HL-60 (cell line): ENCODE measurements around the gene METTL25B.

Experiments
- DNase-seq, 2 experiments: peaks; one replicate each; pipeline ENCODE4 v3.0.0-alpha.2; 2010 to 2020; ENCODE audit warnings: low read depth in 1 of 2, low spot score in 1 of 2
- H3K27ac ChIP-seq: fragments of 250-450 bp; sonication (Bioruptor Pico); replicated peaks from 2 replicates; pipeline ENCODE4 v1.5.1; 2020; ENCODE audit warnings: mild to moderate bottlenecking, moderate library complexity
- H3K27me3 ChIP-seq: fragments of 250-450 bp; sonication (Bioruptor Pico); 2 replicates; pipeline ENCODE4 v1.5.1; 2021; ENCODE audit warnings: mild to moderate bottlenecking, moderate library complexity; ENCODE audit not compliant: insufficient read depth, poor library complexity, severe bottlenecking
- H3K4me3 ChIP-seq: replicated peaks from 2 replicates; pipeline ENCODE4 v1.5.1; 2011; ENCODE audit warnings: mild to moderate bottlenecking, control low read depth, low read length; ENCODE audit not compliant: insufficient read depth
- GABPA ChIP-seq: IDR thresholded peaks from 2 replicates; pipeline ENCODE4 v1.6.1; 2012; ENCODE audit warnings: low read depth
- POLR2AphosphoS5 ChIP-seq: IDR thresholded peaks from 2 replicates; pipeline ENCODE4 v1.6.1; 2012; ENCODE audit warnings: low read depth
- SPI1 ChIP-seq: IDR thresholded peaks from 2 replicates; pipeline ENCODE4 v1.6.1; 2012; ENCODE audit warnings: low read depth, mild to moderate bottlenecking, borderline replicate concordance
- TF ChIP-seq, protein P1 (sequence below): IDR thresholded peaks from 2 replicates; pipeline ENCODE4 v1.6.1; 2012; ENCODE audit warnings: low read depth; ENCODE audit not compliant: insufficient replicate concordance
- TF ChIP-seq, protein P2 (sequence below): IDR thresholded peaks from one replicate; pipeline ENCODE4 v1.5.1; 2011; ENCODE audit warnings: low read length, control low read depth, inconsistent platforms; ENCODE audit not compliant: insufficient read depth

Gene METTL25B

DNA sequence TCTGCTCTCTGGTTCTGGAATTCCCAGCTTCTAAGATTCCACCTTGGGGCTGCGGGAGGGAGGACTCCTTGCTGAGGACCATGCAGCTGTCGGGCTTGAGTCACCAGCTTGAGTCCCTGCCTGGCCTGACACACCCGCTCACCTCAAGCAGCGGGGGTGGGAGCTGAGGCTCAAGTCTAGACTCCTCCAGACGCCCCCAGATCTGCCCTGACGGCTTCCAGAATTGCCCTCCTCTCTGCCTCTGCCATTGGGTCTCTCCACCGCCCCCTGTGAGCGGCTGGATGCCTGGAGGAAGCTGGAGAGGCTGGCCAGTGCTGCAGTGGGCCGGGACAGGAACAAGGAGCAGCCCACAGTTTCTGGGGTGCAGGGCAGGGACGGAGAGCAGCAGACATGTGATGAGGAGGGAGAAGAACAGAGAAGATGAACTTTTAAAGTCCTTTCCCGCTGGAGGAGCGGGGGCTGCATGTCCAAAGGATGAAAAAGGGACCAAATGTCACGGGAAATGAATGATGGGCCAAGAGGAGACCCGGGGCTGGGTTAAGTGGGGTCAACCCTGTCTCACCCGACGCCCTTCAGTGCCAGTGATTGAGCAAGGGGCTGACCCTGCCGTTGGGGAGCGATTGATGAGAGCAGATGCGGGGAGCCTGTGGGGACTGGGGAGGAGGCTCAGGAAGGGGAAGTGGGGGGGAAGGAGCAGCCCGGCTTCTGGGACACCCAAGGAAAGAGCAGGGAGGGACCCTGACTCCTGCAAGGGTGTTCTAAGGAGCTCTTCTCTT lies 36.4 kb upstream of the METTL25B start:
- Histone ChIP-seq H3K27ac (no peak overlapping the region), H3K4me3 (no peak overlapping the region), H3K27me3 (peaks cover 49% of the 10 kb centered on the region)
- TF ChIP-seq POLR2AphosphoS5 (no peak), GABPA (no peak), SPI1 (peak; percentile 65)
- TF ChIP-seq, protein P1, sequence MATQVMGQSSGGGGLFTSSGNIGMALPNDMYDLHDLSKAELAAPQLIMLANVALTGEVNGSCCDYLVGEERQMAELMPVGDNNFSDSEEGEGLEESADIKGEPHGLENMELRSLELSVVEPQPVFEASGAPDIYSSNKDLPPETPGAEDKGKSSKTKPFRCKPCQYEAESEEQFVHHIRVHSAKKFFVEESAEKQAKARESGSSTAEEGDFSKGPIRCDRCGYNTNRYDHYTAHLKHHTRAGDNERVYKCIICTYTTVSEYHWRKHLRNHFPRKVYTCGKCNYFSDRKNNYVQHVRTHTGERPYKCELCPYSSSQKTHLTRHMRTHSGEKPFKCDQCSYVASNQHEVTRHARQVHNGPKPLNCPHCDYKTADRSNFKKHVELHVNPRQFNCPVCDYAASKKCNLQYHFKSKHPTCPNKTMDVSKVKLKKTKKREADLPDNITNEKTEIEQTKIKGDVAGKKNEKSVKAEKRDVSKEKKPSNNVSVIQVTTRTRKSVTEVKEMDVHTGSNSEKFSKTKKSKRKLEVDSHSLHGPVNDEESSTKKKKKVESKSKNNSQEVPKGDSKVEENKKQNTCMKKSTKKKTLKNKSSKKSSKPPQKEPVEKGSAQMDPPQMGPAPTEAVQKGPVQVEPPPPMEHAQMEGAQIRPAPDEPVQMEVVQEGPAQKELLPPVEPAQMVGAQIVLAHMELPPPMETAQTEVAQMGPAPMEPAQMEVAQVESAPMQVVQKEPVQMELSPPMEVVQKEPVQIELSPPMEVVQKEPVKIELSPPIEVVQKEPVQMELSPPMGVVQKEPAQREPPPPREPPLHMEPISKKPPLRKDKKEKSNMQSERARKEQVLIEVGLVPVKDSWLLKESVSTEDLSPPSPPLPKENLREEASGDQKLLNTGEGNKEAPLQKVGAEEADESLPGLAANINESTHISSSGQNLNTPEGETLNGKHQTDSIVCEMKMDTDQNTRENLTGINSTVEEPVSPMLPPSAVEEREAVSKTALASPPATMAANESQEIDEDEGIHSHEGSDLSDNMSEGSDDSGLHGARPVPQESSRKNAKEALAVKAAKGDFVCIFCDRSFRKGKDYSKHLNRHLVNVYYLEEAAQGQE: no peak
- TF ChIP-seq, protein P2, sequence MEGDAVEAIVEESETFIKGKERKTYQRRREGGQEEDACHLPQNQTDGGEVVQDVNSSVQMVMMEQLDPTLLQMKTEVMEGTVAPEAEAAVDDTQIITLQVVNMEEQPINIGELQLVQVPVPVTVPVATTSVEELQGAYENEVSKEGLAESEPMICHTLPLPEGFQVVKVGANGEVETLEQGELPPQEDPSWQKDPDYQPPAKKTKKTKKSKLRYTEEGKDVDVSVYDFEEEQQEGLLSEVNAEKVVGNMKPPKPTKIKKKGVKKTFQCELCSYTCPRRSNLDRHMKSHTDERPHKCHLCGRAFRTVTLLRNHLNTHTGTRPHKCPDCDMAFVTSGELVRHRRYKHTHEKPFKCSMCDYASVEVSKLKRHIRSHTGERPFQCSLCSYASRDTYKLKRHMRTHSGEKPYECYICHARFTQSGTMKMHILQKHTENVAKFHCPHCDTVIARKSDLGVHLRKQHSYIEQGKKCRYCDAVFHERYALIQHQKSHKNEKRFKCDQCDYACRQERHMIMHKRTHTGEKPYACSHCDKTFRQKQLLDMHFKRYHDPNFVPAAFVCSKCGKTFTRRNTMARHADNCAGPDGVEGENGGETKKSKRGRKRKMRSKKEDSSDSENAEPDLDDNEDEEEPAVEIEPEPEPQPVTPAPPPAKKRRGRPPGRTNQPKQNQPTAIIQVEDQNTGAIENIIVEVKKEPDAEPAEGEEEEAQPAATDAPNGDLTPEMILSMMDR: no peak
- DNase-seq: peak in 1 of 2 experiments; percentile 5

DNA sequence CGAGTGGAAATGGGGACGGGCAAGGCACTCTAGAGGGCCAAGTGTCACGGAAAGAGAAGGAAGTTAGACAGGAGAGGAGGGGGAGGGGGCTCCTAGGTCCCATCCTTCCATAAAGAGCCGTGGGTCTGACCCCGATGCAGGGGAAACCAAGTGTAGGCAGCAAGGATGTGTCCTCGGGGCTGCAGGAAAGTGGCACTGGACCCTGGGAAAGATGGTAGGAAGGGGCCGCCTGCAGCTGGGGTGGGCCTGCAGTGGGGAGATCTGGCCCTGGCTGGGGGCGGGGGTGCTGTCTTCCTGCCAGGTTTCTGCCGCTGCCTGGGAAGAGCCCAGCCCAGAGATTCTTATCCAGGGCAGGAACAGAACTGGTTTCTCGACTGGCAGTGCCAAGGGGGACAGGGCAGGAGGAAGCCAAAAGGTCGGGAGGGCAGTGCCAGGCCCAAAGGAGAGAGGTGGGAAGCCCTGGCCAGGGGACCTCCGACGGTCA lies 35.8 kb upstream of the METTL25B start:
- DNase-seq: no peak
- no peak overlapping the region for H3K27ac ChIP-seq
- TF ChIP-seq, protein P2: no peak
- TF ChIP-seq POLR2AphosphoS5 (no peak), SPI1 (no peak), GABPA (no peak)
- TF ChIP-seq, protein P1: no peak
- no peak overlapping the region for H3K4me3 ChIP-seq
- H3K27me3 ChIP-seq: peaks cover 47% of the 10 kb centered on the region

DNA sequence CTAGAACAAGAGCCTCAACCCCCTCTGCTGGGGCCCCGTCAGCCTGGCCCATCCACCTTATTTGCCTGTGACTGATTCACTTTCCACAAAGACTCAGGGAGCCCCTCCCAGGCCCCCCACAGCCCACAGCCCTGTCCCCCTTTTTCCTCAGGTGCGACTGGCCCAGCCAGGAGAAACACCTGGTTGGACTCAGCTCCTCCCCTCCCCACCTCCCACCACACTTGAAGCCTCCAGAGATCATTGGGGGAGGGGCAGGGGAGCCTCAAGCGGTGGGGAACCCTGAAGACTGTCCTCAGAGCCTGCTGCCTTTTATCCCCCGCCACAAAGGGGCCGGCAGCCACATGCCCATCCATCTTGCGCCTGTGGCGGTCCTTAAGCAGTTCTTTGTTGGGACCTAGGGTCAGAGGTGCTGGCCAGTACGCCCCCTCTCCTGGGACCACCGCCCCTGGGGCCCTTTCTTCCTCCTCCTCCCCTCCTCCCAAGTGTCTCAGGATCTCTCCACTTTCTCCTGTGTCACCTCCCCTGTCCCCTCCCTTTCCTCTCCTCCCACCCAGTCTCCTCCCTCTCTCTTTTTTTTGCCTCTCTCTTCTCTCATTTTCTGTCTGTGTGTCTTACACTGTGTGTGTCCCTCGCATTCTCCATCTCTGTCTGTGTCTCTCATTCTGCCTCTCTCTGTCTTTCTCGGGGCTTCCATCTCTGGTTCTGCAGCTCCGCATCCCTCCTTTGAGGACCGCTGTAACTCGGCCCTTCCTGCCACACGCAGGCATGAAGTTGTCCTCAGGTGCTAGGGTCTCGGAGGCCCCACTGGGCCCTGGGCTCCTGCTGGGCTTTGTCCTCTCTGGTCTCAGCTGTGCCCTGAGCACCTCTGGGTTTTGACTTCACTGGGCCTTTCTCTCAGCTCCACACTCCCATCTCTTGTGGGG lies 35.1 kb upstream of the METTL25B start:
- TF ChIP-seq, protein P2: no peak
- TF ChIP-seq, protein P1: no peak
- no peak for TF ChIP-seq POLR2AphosphoS5
- no peak for TF ChIP-seq SPI1
- no peak for TF ChIP-seq GABPA
- peaks cover 44% of the 10 kb centered on the region for H3K27me3 ChIP-seq
- no peak overlapping the region for H3K27ac ChIP-seq
- peak in 1 of 2 experiments; percentile 17 for DNase-seq
- no peak overlapping the region for H3K4me3 ChIP-seq
